ENCODE data around the gene PRR23C. TPM values are rescaled to one million over a fixed set of nuclear protein-coding genes. Genes with fewer than 3 reads are reported as not detected.

Gene PRR23C
- total and polyA plus RNA-seq, 5 donors, result not detected

Other genes with a start within 250 kb of the PRR23C start
- 10 to 100 TPM; 31.4 to 33.2 (median 32.5) TPM for gene PIK3CB, start 210.0 kb downstream of the PRR23C start, total RNA-seq
- 12.6 TPM for gene PIK3CB, start 210.0 kb downstream of the PRR23C start, polyA plus RNA-seq
- gene FOXL2, start 97.8 kb downstream of the PRR23C start, total RNA-seq, result not detected
- gene FOXL2, start 97.8 kb downstream of the PRR23C start, polyA plus RNA-seq, result not detected
- not detected for gene FOXL2NB, start 97.7 kb downstream of the PRR23C start, total RNA-seq
- gene FOXL2NB, start 97.7 kb downstream of the PRR23C start, polyA plus RNA-seq, result not detected
- not detected for gene PRR23A, start 38.6 kb downstream of the PRR23C start, total RNA-seq
- not detected for gene PRR23A, start 38.6 kb downstream of the PRR23C start, polyA plus RNA-seq
- gene PRR23B, start 24.0 kb downstream of the PRR23C start, total RNA-seq, result not detected
- gene PRR23B, start 24.0 kb downstream of the PRR23C start, polyA plus RNA-seq, result not detected